NCI-H2227 (cell line): ENCODE measurements around the gene IL18R1.
A peak's percentile ranks its signal among the peaks of the same experiment; 100 is the strongest.

Experiments used
- DNase-seq: peaks from one replicate; lab custom pipeline; 2025; ENCODE audit not compliant: unreplicated experiment; lab: John Stamatoyannopoulos, UW

IL18R1 gene

GRCh38 chr2:102345329-102345920 lies 10.2 kb upstream of the IL18R1 start:
- DNase-seq = no peak

- DNase-seq = no peak
Observed at GRCh38 chr2:102346381-102347130, 9.0 kb upstream of the IL18R1 start.

- peak; percentile 3 for DNase-seq
Observed at GRCh38 chr2:102350137-102350793, 5.3 kb upstream of the IL18R1 start.

- DNase-seq = no peak
Observed at GRCh38 chr2:102356381-102356712, 751 bp downstream of the IL18R1 start.

GRCh38 chr2:102356741-102357140 lies 1.1 kb downstream of the IL18R1 start:
- no peak for DNase-seq

GRCh38 chr2:102357937-102358336 lies 2.3 kb downstream of the IL18R1 start:
- no peak for DNase-seq

- no peak for DNase-seq
Observed at GRCh38 chr2:102358496-102358895, 2.9 kb downstream of the IL18R1 start.

- no peak for DNase-seq
Observed at GRCh38 chr2:102359527-102359926, 3.9 kb downstream of the IL18R1 start.

- DNase-seq = no peak
Observed at GRCh38 chr2:102361632-102362241, 6.1 kb downstream of the IL18R1 start.

GRCh38 chr2:102365763-102366162 lies 10.2 kb downstream of the IL18R1 start:
- no peak for DNase-seq

- no peak for DNase-seq
Observed at GRCh38 chr2:102366406-102367112, 11.0 kb downstream of the IL18R1 start.

- DNase-seq = no peak
Observed at GRCh38 chr2:102367331-102367971, 11.9 kb downstream of the IL18R1 start.

- no peak for DNase-seq
Observed at GRCh38 chr2:102368461-102369109, 13.0 kb downstream of the IL18R1 start.

- DNase-seq = no peak
Observed at GRCh38 chr2:102369866-102370265, 14.3 kb downstream of the IL18R1 start.

- DNase-seq = no peak
Observed at GRCh38 chr2:102376052-102376591, 20.5 kb downstream of the IL18R1 start.

GRCh38 chr2:102383722-102384121 lies 28.1 kb downstream of the IL18R1 start:
- no peak for DNase-seq

- no peak for DNase-seq
Observed at GRCh38 chr2:102385522-102385921, 29.9 kb downstream of the IL18R1 start.

- no peak for DNase-seq
Observed at GRCh38 chr2:102386004-102386403, 30.4 kb downstream of the IL18R1 start.

- DNase-seq = no peak
Observed at GRCh38 chr2:102386867-102387541, 31.4 kb downstream of the IL18R1 start.
